Daoy (cell line): ENCODE results near the gene IKZF3. TPM values are rescaled to one million over a fixed set of nuclear protein-coding genes. Genes with fewer than 3 reads are reported as not detected.
"Not testable (repeated sequence)": the region's sequence is repeated elsewhere in the genome, so short reads cannot be mapped to it uniquely, and the experiment has no call there.

ENCODE experiments used
- DNase-seq: peaks from one replicate; pipeline ENCODE4 v3.0.0-alpha.2; 2015; ENCODE audit warnings: low read depth
- total RNA-seq: library from RNA; depleted of rRNA; stranded (reverse); fragments of >200 nt; shearing (Covaris generic); gene quantifications from 2 replicates; pipeline ENCODE4 v1.2.3, GENCODE V29; 2014

The IKZF3 gene
- total RNA-seq, 1 experiment from 2014 or later: 0.74 TPM

GRCh38 chr17:39739885-39740356 lies 124.2 kb downstream of the IKZF3 start:
- DNase-seq: peak; percentile 58

GRCh38 chr17:39738983-39739884 lies 124.9 kb downstream of the IKZF3 start:
- peak; percentile 35 for DNase-seq

GRCh38 chr17:39738568-39738901 lies 125.6 kb downstream of the IKZF3 start:
- DNase-seq: peak; percentile 28

- no peak for DNase-seq
These were observed 126.1 kb downstream of the IKZF3 start, which contains the start of gene GRB7 for GRCh38 chr17:39737760-39738567. Gene GRB7, plus strand, starts transcription at chr17:39737938. Its CDS starts 4,364 bp downstream, at chr17:39742302.

GRCh38 chr17:39737206-39737759 lies 126.8 kb downstream of the IKZF3 start:
- no peak for DNase-seq

- DNase-seq: no peak
These were observed 127.6 kb downstream of the IKZF3 start for GRCh38 chr17:39736319-39737165.

GRCh38 chr17:39735882-39736281 lies 128.2 kb downstream of the IKZF3 start:
- DNase-seq: no peak

- DNase-seq: no peak
These were observed 131.5 kb downstream of the IKZF3 start for GRCh38 chr17:39732586-39732985.

GRCh38 chr17:39730095-39730921 lies 133.8 kb downstream of the IKZF3 start, which contains the start of gene MIEN1:
Gene MIEN1, minus strand, starts transcription at chr17:39730532. Its CDS starts 37 bp downstream, at chr17:39730495.
- DNase-seq: peak; percentile 84

- no peak for DNase-seq
These were observed 134.7 kb downstream of the IKZF3 start for GRCh38 chr17:39729280-39729851.

GRCh38 chr17:39727556-39727955 lies 136.6 kb downstream of the IKZF3 start:
- no peak for DNase-seq

GRCh38 chr17:39726617-39727016 lies 137.5 kb downstream of the IKZF3 start:
- no peak for DNase-seq

GRCh38 chr17:39725923-39726322 lies 138.2 kb downstream of the IKZF3 start:
- DNase-seq: not testable (repeated sequence)

GRCh38 chr17:39724731-39725130 lies 139.4 kb downstream of the IKZF3 start:
- DNase-seq: no peak

GRCh38 chr17:39722965-39723848 lies 140.9 kb downstream of the IKZF3 start:
- DNase-seq: no peak

- DNase-seq: no peak
These were observed 142.0 kb downstream of the IKZF3 start for GRCh38 chr17:39722104-39722503.

GRCh38 chr17:39719563-39720355 lies 144.4 kb downstream of the IKZF3 start:
- DNase-seq: no peak

- DNase-seq: no peak
These were observed 146.5 kb downstream of the IKZF3 start for GRCh38 chr17:39717660-39718059.
